Fibroblast of villous mesenchyme (primary cell): Measurements from ENCODE around the gene RABEPK. TPM values are rescaled to one million over a fixed set of nuclear protein-coding genes. Genes with fewer than 3 reads are reported as not detected.
"Not testable (repeated sequence)": the region's sequence is repeated elsewhere in the genome, so short reads cannot be mapped to it uniquely, and the experiment has no call there.

ENCODE experiments used
- DNase-seq: peaks from one replicate; pipeline ENCODE4 v3.0.0-alpha.2; 2010; ENCODE audit warnings: low read depth
- H3K4me3 ChIP-seq: 2 replicates; pipeline ENCODE4 v1.5.1; 2011; ENCODE audit warnings: low read depth, mild to moderate bottlenecking, low read length
- total RNA-seq: library from RNA; depleted of rRNA; stranded (reverse); fragments of >200 nt; gene quantifications from 2 replicates; pipeline ENCODE4 v1.2.3, GENCODE V29; 2012
- TF ChIP-seq, protein P1 (sequence below): IDR thresholded peaks from 2 replicates; pipeline ENCODE4 v1.5.1; 2012; ENCODE audit warnings: low read depth, mild to moderate bottlenecking, low read length; ENCODE audit not compliant: insufficient read depth

Gene RABEPK, protein sequence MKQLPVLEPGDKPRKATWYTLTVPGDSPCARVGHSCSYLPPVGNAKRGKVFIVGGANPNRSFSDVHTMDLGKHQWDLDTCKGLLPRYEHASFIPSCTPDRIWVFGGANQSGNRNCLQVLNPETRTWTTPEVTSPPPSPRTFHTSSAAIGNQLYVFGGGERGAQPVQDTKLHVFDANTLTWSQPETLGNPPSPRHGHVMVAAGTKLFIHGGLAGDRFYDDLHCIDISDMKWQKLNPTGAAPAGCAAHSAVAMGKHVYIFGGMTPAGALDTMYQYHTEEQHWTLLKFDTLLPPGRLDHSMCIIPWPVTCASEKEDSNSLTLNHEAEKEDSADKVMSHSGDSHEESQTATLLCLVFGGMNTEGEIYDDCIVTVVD
- 32.0 and 33.8 TPM in 2 replicates for total RNA-seq

GRCh38 chr9:125200216-125201047 lies at the start of gene RABEPK:
Gene RABEPK (plus strand): TSS chr9:125200542. CDS start chr9:125203014, 2,472 bp downstream.
- TF ChIP-seq, protein P1, sequence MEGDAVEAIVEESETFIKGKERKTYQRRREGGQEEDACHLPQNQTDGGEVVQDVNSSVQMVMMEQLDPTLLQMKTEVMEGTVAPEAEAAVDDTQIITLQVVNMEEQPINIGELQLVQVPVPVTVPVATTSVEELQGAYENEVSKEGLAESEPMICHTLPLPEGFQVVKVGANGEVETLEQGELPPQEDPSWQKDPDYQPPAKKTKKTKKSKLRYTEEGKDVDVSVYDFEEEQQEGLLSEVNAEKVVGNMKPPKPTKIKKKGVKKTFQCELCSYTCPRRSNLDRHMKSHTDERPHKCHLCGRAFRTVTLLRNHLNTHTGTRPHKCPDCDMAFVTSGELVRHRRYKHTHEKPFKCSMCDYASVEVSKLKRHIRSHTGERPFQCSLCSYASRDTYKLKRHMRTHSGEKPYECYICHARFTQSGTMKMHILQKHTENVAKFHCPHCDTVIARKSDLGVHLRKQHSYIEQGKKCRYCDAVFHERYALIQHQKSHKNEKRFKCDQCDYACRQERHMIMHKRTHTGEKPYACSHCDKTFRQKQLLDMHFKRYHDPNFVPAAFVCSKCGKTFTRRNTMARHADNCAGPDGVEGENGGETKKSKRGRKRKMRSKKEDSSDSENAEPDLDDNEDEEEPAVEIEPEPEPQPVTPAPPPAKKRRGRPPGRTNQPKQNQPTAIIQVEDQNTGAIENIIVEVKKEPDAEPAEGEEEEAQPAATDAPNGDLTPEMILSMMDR, result no peak
- DNase-seq, result peak; percentile 99
- peak within 1 kb of the TSS; percentile 78 for H3K4me3 ChIP-seq

GRCh38 chr9:125151730-125152129 lies 48.6 kb upstream of the RABEPK start:
- TF ChIP-seq, protein P1, result no peak
- H3K4me3 ChIP-seq, result no peak overlapping the region
- DNase-seq, result no peak

- no peak overlapping the region for H3K4me3 ChIP-seq
- DNase-seq, result no peak
- TF ChIP-seq, protein P1, result no peak
These were observed 46.5 kb upstream of the RABEPK start for GRCh38 chr9:125153712-125154367.

DNA sequence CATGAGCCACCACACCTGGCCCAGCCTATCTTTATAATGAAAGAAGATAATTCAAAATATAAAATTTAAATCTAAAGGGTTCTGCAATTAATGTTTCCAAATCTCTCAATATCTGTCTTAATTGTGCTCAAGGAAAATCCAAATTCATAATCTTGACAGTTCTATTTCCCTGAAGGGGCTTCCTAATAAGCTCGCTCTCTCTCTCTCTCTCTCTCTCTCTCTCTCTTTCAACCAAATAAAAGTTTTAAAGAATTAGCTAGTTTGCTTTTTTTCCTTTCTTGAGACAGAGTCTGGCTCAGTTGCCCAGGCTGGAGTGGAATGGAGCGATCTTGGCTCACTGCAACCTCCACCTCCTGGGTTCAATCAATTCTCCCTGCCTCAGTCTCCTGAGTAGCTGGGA lies 43.8 kb upstream of the RABEPK start:
- no peak for DNase-seq
- TF ChIP-seq, protein P1, result no peak
- H3K4me3 ChIP-seq, result no peak overlapping the region

DNA sequence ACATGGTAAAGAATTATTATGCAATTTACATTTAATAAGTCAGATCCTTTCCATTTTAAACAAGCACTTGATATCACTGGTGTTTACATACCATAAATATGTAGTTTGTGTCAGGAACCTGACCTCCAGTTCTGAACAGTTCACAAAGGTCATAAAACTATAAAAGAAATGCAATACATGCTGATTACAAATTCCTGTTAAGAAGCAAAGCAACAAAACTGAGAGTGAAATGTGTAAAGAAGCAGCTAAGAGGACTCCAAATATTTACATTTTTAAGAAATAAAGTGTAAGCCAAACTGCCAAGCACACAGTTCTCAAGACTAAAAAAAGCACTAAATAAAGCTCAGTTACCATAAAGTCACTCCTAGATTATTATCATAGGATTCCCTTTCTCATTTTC lies 39.6 kb upstream of the RABEPK start:
- peak; percentile 53 for DNase-seq
- TF ChIP-seq, protein P1, result no peak
- H3K4me3 ChIP-seq, result no peak overlapping the region

GRCh38 chr9:125161284-125161918 lies 38.9 kb upstream of the RABEPK start:
- DNase-seq, result peak; percentile 57
- TF ChIP-seq, protein P1, result no peak
- no peak overlapping the region for H3K4me3 ChIP-seq

DNA sequence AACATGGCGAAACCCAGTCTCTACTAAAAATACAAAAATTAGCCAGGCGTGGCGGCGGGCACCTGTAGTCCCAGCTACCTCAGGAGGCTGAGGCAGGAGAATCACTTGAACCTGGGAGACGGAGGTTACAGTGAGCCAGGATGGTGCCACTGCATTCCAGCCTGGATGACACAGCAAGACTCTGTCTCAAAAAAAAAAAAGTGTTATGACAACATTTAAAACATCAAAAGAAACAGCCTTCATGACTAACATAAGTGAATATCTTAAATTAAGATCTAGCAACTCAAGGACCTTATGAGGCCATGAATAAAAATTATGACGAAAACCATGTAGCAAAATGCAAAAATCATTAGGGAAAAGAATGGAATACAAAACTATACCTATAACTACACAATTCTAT lies 37.5 kb upstream of the RABEPK start:
- not testable (repeated sequence) for H3K4me3 ChIP-seq, DNase-seq
